ENCODE data around the gene DDX55. TPM values are rescaled to one million over a fixed set of nuclear protein-coding genes. Genes with fewer than 3 reads are reported as not detected.
"Not testable (repeated sequence)": the region's sequence is repeated elsewhere in the genome, so short reads cannot be mapped to it uniquely, and the experiment has no call there.

DDX55 gene, protein sequence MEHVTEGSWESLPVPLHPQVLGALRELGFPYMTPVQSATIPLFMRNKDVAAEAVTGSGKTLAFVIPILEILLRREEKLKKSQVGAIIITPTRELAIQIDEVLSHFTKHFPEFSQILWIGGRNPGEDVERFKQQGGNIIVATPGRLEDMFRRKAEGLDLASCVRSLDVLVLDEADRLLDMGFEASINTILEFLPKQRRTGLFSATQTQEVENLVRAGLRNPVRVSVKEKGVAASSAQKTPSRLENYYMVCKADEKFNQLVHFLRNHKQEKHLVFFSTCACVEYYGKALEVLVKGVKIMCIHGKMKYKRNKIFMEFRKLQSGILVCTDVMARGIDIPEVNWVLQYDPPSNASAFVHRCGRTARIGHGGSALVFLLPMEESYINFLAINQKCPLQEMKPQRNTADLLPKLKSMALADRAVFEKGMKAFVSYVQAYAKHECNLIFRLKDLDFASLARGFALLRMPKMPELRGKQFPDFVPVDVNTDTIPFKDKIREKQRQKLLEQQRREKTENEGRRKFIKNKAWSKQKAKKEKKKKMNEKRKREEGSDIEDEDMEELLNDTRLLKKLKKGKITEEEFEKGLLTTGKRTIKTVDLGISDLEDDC
- 10 to 100 TPM; 25.6 to 36.2 TPM for total RNA-seq

DNA sequence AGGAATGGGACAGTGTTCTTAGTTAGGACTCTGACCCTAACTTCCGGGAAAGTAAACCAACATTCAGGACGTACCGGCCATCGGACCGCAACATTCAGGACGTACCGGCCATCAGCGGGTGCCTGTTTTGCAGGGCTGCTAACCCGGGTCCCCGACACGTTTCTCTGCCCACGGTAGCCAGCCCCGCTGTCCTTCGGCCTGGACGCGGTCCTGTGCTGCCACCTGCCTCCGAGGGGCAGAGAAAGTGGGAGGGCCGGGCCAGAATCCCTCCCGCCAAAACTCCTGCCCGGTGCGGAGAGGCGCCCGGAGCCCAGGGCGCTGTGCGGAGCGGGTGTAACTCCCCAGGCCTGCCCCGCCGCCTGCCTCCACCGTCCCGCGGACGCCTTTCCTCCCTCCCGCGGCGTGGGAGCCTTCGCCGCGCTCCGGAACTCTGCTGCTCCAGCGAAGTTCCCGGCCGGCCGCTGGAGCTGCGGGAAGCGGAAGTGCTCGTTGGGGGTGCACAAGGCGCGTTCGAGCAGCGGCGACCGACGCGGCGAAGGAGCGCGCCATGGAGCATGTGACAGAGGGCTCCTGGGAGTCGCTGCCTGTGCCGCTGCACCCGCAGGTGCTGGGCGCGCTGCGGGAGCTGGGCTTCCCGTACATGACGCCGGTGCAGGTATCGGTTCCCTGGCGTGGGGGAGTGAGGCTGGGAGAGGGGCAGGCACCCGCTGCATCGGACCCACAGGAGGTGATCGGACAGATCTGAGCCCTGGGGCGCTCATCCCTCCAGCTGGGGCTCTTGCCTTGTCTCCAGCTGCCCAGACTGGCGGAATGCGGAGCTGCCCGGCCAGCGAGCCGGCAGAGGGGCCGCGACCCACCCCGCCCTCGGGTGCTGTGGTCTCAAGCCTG is at the start of gene DDX55:
DDX55 (plus strand) TSS at position 498 of the 888 bp plus-strand sequence; CDS start at position 548, 50 bp downstream.
- peaks cover 7 to 22% of the 10 kb centered on the region in 2 donors for H3K36me3 Mint-ChIP-seq (ENCODE audit: insufficient read depth in 2 of 2)
- DNase-seq (peak; percentile 89 to 90), ATAC-seq (replicated peaks in 1 of 2) (peak; percentile 96 to 97)
- H3K9me3 Mint-ChIP-seq = no peaks in the 10 kb centered on the region
- H3K4me1 Mint-ChIP-seq (ENCODE audit: low read depth) = peaks cover 32% of the 10 kb centered on the region
- peak within 1 kb of the TSS; percentile 98 for H3K27ac Mint-ChIP-seq
- H3K27me3 Mint-ChIP-seq (ENCODE audit: low read depth) = no peaks in the 10 kb centered on the region
- peak within 1 kb of the TSS; percentile 92 to 94 for H3K4me3 Mint-ChIP-seq

DNA sequence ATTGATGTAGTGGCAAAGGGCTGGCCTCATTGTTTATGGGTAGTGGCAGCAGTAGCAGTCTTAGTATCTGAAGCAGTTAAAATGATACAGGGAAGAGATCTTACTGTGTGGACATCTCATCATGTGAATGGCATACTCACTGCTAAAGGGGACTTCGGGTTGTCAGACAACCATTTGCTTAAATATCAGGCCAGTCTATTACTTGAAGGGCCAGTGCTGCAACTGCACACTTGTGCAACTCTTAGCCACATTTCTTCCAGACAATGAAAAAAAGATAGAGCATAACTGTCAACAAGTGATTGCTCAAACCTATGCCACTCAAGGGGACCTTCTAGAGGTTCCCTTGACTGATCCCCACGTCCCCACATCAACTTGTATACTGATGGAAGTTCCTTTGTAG is 47.8 kb upstream of the DDX55 start:
- not testable (repeated sequence) for H3K4me3 Mint-ChIP-seq; H3K27me3 Mint-ChIP-seq (ENCODE audit: low read depth); H3K36me3 Mint-ChIP-seq (ENCODE audit: insufficient read depth in 2 of 2); H3K27ac Mint-ChIP-seq; ATAC-seq (replicated peaks in 1 of 2); H3K9me3 Mint-ChIP-seq; DNase-seq; H3K4me1 Mint-ChIP-seq (ENCODE audit: low read depth)

DNA sequence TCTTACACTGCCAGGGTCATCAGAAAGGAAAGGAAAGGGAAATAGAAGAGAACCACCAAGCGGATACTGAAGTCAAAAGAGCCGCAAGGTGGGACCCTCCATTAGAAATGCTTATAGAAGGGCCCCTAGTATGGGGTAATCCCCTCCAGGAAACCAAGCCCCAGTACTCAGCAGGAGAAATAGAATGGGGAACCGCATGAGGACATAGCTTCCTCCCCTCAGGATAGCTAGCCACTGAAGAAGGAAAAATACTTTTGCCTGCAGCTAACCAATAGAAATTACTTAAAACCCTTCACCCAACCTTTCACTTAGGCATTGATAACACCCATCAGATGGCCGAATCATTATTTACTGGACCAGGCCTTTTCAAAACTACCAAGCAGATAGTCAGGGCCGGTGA is 47.1 kb upstream of the DDX55 start:
- not testable (repeated sequence) for H3K27me3 Mint-ChIP-seq (ENCODE audit: low read depth); H3K27ac Mint-ChIP-seq; ATAC-seq (replicated peaks in 1 of 2); DNase-seq; H3K36me3 Mint-ChIP-seq (ENCODE audit: insufficient read depth in 2 of 2); H3K4me3 Mint-ChIP-seq; H3K4me1 Mint-ChIP-seq (ENCODE audit: low read depth); H3K9me3 Mint-ChIP-seq

DNA sequence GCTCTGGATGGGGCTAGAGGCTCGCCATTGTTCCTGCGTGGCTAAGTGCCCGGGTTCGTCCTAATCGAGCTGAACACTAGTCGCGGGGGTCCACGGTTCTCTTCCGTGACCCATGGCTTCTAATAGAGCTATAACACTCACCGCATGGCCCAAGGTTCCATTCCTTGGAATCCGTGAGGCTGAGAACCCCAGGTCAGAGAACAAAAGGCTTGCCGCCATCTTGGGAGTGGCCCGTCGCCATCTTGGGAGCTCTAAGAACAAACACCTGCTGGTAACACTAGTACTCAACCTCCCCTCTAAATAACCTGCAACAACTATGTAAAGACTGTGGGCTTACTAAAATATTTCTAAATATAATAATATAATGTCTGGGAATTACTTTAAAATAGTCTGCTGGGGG is 43.4 kb upstream of the DDX55 start:
- not testable (repeated sequence) for H3K36me3 Mint-ChIP-seq (ENCODE audit: insufficient read depth in 2 of 2); H3K27me3 Mint-ChIP-seq (ENCODE audit: low read depth); DNase-seq; H3K4me3 Mint-ChIP-seq; H3K27ac Mint-ChIP-seq; ATAC-seq (replicated peaks in 1 of 2); H3K4me1 Mint-ChIP-seq (ENCODE audit: low read depth); H3K9me3 Mint-ChIP-seq

DNA sequence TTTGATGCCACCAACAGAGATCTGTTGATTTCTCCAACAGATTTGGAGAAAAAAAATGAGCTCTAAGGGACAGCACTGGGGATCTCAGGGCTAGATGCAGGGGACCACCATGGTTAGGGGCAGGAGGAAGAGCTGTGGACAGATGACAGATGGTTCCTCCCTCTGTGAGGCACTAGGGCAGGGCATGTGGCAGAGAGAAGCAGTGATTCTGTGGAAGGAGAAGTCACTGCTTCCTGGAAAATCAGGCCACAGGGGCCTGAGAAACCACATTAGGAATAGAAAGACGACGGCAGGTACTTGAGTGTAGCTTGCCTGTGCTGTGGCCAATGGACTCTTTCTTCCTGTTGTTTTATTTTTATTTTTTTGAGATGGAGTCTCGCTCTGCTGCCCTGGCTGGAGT is 42.4 kb upstream of the DDX55 start:
- no peaks in the 10 kb centered on the region for H3K9me3 Mint-ChIP-seq
- H3K27me3 Mint-ChIP-seq (ENCODE audit: low read depth) = no peaks in the 10 kb centered on the region
- ATAC-seq (replicated peaks in 1 of 2) (no peak), DNase-seq (no peak)
- no peaks in the 10 kb centered on the region for H3K4me1 Mint-ChIP-seq (ENCODE audit: low read depth)
- H3K27ac Mint-ChIP-seq = no peak overlapping the region
- no peaks in the 10 kb centered on the region for H3K36me3 Mint-ChIP-seq (ENCODE audit: insufficient read depth in 2 of 2)
- H3K4me3 Mint-ChIP-seq = no peak overlapping the region

DNA sequence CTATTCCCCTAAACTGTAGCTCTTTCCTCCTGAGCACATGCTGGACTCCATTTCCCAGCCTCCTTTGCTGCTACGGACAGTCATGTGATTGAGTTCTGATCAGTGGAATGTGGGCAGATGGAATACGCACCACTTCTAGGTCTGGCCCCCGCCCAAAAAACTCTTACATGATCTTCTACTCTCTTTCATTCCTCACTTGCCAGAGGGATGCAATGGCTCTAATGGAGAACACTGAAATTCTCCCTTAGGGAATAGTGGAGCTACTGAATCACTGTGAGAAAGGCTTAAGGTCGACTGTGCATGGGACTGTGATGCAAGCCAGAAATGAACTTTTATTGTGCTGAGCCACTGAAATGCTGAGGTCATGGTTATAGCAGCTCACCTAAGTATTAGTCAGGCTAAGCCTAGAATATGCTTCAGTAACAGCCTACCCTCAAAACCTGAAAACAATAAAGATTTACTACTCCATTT is 30.5 kb upstream of the DDX55 start:
- Mint-ChIP-seq H3K36me3 (ENCODE audit: insufficient read depth in 2 of 2) (no peaks in the 10 kb centered on the region), H3K27ac (no peak overlapping the region), H3K9me3 (no peaks in the 10 kb centered on the region), H3K27me3 (ENCODE audit: low read depth) (peaks cover 11% of the 10 kb centered on the region), H3K4me3 (no peak overlapping the region), H3K4me1 (ENCODE audit: low read depth) (peaks cover 14% of the 10 kb centered on the region)
- DNase-seq = no peak
- ATAC-seq (replicated peaks in 1 of 2) = peak in 1 of 2 donors; percentile 21

DNA sequence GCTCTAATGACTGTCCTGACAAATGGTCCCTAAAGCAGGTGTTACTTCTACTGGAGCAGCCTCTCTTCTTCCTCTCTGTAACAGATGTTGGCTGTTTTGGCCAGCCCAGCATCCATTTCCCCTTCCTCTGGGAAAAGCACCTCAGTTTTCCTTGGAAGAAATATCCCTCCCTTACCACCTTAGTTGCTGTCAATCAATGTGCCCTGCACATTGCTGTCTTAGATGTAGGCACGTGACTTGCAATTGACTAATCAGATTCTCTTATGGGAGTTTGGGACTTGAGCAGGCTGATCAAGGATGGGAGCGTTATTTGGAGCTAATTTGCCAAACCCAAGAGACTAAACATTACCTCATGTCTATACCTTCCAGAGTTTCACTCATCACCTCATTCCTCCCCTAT is 29.5 kb upstream of the DDX55 start:
- Mint-ChIP-seq H3K9me3 (no peaks in the 10 kb centered on the region), H3K27ac (no peak overlapping the region), H3K27me3 (ENCODE audit: low read depth) (peaks cover 11% of the 10 kb centered on the region), H3K36me3 (ENCODE audit: insufficient read depth in 2 of 2) (no peaks in the 10 kb centered on the region), H3K4me1 (ENCODE audit: low read depth) (peaks cover 14% of the 10 kb centered on the region), H3K4me3 (no peak overlapping the region)
- DNase-seq (no peak), ATAC-seq (replicated peaks in 1 of 2) (no peak)

DNA sequence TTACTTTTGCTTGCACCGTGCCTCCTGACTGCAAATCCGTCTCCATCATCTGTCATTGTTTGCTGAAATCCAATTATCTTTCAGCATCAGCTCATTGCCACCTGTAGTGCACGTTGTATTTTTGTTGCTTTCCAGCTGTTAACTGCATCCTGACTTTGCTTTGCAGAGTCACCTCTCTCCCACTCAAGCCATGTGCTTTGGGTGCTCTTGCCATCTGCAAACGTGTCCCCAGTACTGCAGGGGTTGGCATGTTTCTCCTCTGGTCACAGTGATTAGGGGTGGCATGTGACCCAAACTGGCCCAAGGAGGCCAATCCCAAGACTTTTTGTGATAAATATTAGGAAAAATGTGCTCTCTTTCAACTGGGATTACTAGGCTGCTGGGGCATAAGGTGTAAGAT is 28.0 kb upstream of the DDX55 start:
- Mint-ChIP-seq H3K27ac (no peak overlapping the region), H3K4me1 (ENCODE audit: low read depth) (peaks cover 14% of the 10 kb centered on the region), H3K36me3 (ENCODE audit: insufficient read depth in 2 of 2) (no peaks in the 10 kb centered on the region)

DNA sequence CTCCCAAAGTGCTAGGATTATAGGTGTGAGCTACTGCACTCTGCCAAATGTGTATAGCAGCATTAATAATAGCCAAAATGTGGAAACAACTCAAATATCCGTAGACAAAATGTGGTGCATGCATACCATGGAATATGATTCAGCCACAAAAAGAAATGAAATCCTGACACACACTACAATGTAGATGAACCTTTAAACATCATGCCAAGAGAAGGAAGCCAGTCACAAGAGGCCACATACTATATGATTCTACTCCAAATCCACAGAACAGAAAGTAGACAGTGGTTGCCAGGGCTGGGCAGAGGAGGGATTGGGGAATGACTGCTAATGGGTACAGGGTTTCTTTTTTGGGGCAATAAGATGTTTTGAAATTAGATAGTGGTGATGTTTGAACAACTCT is 25.3 kb upstream of the DDX55 start:
- peaks cover 6% of the 10 kb centered on the region for H3K4me1 Mint-ChIP-seq (ENCODE audit: low read depth)
- ATAC-seq (replicated peaks in 1 of 2) = no peak
- DNase-seq = no peak
- H3K36me3 Mint-ChIP-seq (ENCODE audit: insufficient read depth in 2 of 2) = no peaks in the 10 kb centered on the region
- H3K27me3 Mint-ChIP-seq (ENCODE audit: low read depth) = no peaks in the 10 kb centered on the region
- no peaks in the 10 kb centered on the region for H3K9me3 Mint-ChIP-seq
- H3K4me3 Mint-ChIP-seq = no peak overlapping the region
- no peak overlapping the region for H3K27ac Mint-ChIP-seq

More for the DNA sequence above, 28.0 kb upstream of the DDX55 start:
- H3K27me3 Mint-ChIP-seq (ENCODE audit: low read depth) = peaks cover 11% of the 10 kb centered on the region
- DNase-seq = no peak
- no peaks in the 10 kb centered on the region for H3K9me3 Mint-ChIP-seq
- ATAC-seq (replicated peaks in 1 of 2) = no peak
- H3K4me3 Mint-ChIP-seq = no peak overlapping the region

DNA sequence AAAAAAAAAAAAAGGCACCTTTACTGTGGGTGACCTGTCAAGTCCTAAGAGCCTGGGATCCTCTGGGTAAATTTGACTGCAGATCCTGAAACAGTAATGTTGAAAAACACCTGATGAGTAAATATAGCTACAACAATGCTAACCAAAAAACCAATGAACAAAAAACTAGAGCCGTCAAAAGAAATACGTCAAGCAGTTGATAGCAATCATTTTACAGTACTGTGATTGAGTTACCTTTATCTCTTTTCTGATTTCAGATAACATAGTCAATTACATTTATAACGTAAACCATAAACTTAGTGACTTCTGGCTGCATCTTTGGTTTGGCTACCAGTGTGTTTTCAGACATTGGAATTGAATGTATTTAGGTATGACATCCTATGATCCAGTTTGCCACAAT is 23.7 kb upstream of the DDX55 start:
- no peak overlapping the region for H3K27ac Mint-ChIP-seq
- no peak overlapping the region for H3K4me3 Mint-ChIP-seq
- ATAC-seq (replicated peaks in 1 of 2) (no peak), DNase-seq (no peak)
- H3K27me3 Mint-ChIP-seq (ENCODE audit: low read depth) = no peaks in the 10 kb centered on the region
- H3K9me3 Mint-ChIP-seq = no peaks in the 10 kb centered on the region
- H3K4me1 Mint-ChIP-seq (ENCODE audit: low read depth) = peaks cover 19% of the 10 kb centered on the region
- H3K36me3 Mint-ChIP-seq (ENCODE audit: insufficient read depth in 2 of 2) = no peaks in the 10 kb centered on the region

DNA sequence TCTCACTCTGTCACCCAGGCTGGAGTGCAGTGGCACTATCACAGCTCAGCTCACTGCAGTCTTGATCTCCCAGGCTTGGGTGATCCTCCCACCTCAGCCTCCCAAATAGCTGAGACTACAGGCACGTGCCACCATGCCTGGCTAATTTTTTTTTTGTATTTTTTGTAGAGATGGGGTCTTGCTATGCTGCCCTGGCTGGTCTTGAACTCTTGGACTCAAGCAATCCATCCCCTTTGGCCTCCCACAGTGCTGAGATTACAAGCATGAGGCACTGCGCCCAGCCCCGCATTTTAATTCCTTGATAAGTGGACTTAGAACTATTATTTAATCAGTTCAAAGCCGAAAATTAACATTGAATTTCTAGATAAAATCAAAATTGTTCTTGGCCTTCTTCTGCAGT is 23.1 kb upstream of the DDX55 start:
- H3K4me1 Mint-ChIP-seq (ENCODE audit: low read depth) = peaks cover 19% of the 10 kb centered on the region
- not testable (repeated sequence) for ATAC-seq (replicated peaks in 1 of 2); H3K27ac Mint-ChIP-seq

DNA sequence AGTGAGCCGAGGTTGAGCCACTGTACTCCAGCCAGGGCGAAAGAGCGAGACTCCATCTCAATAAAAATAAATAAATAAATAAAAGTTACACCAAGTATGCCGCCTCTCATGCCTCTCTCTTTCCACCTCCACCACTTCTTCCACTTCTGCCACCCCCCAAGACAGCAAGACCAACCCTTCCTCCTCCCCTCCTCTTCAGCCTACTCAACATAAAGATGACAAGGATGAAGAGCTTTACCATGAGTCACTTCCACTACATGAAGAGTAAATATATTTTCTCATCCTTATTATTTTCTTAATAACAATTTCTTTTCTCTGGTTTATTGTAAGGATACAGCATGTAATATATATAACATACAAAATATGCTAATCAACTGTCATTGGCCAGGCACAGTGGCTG is 21.1 kb upstream of the DDX55 start:
- H3K4me1 Mint-ChIP-seq (ENCODE audit: low read depth) = peaks cover 27% of the 10 kb centered on the region
- no peak overlapping the region for H3K27ac Mint-ChIP-seq
- no peaks in the 10 kb centered on the region for H3K27me3 Mint-ChIP-seq (ENCODE audit: low read depth)
- H3K36me3 Mint-ChIP-seq (ENCODE audit: insufficient read depth in 2 of 2) = no peaks in the 10 kb centered on the region
- no peak for ATAC-seq (replicated peaks in 1 of 2)
- no peak for DNase-seq
- H3K4me3 Mint-ChIP-seq = no peak overlapping the region
- H3K9me3 Mint-ChIP-seq = no peaks in the 10 kb centered on the region

More for the DNA sequence above, 23.1 kb upstream of the DDX55 start:
- H3K4me3 Mint-ChIP-seq; H3K36me3 Mint-ChIP-seq (ENCODE audit: insufficient read depth in 2 of 2); DNase-seq; H3K9me3 Mint-ChIP-seq; H3K27me3 Mint-ChIP-seq (ENCODE audit: low read depth): not testable (repeated sequence)
